Thoracic aorta (tissue), 2 donors: Measurements from ENCODE around the gene FZD10. TPM values are rescaled to one million over a fixed set of nuclear protein-coding genes. Genes with fewer than 3 reads are reported as not detected.

Experiments used
- ATAC-seq: fragments of 150-250 bp; one replicate; pipeline ENCODE4 v1.8.0; 2017; ENCODE audit warnings: low read depth; ENCODE audit not compliant: insufficient number of reproducible peaks, low FRiP score
- DNase-seq: peaks from one replicate; pipeline ENCODE4 v3.0.0-alpha.2; 2020; ENCODE audit warnings: low spot score
- H3K27ac ChIP-seq, 2 donors: fragments of 200-600 bp; sonication (generic); 1 replicate in 1 of 2; 2 replicates in 1 of 2; pipeline ENCODE4 v1.5.1; 2016; ENCODE audit warnings: mild to moderate bottlenecking in 2 of 2, moderate library complexity in 2 of 2
- H3K27me3 ChIP-seq: fragments of 200-600 bp; sonication (generic); replicated peaks from 2 replicates; pipeline ENCODE4 v1.6.0; 2016; ENCODE audit warnings: mild to moderate bottlenecking; ENCODE audit not compliant: insufficient read depth
- H3K36me3 ChIP-seq: fragments of 200-600 bp; sonication (generic); one replicate; pipeline ENCODE4 v1.5.1; 2016
- H3K4me1 ChIP-seq, 2 donors: fragments of 200-600 bp; sonication (generic); 1 replicate in 1 of 2; 2 replicates in 1 of 2; pipeline versions ENCODE4 v1.5.1 to v1.6.0; 2016; ENCODE audit warnings: low read depth in 2 of 2, mild to moderate bottlenecking in 1 of 2; ENCODE audit not compliant: control insufficient read depth in 1 of 2
- H3K4me3 ChIP-seq: fragments of 200-600 bp; sonication (generic); 2 replicates; pipeline ENCODE4 v1.5.1; 2016; ENCODE audit warnings: mild to moderate bottlenecking
- H3K9me3 ChIP-seq: fragments of 200-600 bp; sonication (generic); 2 replicates; pipeline ENCODE4 v1.5.1; 2016
- total RNA-seq, 2 donors: library from RNA; depleted of rRNA; stranded (reverse); fragments of >200 nt; gene quantifications; one replicate each; pipeline versions ENCODE4 v1.1.0 to v1.2.3, GENCODE V29; 2016
- TF ChIP-seq, protein P1 (sequence below): fragments of 200-600 bp; sonication (generic); IDR thresholded peaks from one replicate; pipeline ENCODE4 v1.5.1; 2019; ENCODE audit warnings: antibody characterized with exemption

The FZD10 gene
- total RNA-seq, 2 donors from 2014 or later = 0.68 to 2.8 TPM

DNA sequence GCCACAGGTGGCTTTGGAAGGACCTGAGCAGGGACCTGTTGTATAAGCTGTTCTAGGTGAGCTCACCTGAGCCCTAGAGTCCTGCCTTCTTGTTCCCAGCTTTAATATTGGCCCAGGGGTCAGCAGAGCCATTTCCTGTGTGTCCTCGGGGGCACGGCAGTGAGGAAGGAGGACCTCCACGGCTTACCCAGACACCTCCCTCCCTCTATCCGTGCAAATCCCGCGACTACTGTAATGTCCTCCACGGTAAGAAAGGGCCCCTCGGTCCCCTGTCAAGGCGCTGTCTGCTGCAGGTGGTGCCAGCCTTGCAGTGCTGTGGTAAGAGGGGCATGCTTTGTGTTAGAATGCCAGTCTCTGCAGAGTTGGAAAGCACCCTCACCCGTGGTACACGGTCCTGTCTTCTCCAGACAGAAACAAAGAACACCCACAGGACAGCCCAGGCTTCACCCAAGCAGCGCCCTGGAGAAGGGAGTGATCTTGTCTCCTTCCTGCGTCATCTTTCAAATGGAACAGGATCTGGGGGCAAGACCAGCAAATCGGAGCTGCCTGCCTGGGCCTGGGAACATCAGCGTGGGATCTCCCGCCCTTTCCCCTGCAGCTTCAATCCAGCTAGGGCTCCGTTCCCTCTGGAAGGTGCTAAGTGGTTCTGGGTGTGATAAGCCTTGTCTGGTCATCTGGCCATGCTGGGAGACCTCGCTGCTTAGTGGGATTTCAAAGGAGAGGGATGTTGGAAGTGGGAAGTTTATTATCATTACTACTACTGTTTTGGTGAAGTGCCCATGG lies 20.2 kb upstream of the FZD10 start:
- Histone ChIP-seq H3K27ac (no peak overlapping the region), H3K4me3 (no peak overlapping the region), H3K27me3 (no peaks in the 10 kb centered on the region), H3K9me3 (no peaks in the 10 kb centered on the region), H3K36me3 (no peaks in the 10 kb centered on the region), H3K4me1 (no peaks in the 10 kb centered on the region)
- TF ChIP-seq, protein P1, sequence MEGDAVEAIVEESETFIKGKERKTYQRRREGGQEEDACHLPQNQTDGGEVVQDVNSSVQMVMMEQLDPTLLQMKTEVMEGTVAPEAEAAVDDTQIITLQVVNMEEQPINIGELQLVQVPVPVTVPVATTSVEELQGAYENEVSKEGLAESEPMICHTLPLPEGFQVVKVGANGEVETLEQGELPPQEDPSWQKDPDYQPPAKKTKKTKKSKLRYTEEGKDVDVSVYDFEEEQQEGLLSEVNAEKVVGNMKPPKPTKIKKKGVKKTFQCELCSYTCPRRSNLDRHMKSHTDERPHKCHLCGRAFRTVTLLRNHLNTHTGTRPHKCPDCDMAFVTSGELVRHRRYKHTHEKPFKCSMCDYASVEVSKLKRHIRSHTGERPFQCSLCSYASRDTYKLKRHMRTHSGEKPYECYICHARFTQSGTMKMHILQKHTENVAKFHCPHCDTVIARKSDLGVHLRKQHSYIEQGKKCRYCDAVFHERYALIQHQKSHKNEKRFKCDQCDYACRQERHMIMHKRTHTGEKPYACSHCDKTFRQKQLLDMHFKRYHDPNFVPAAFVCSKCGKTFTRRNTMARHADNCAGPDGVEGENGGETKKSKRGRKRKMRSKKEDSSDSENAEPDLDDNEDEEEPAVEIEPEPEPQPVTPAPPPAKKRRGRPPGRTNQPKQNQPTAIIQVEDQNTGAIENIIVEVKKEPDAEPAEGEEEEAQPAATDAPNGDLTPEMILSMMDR = no peak
- DNase-seq (no peak), ATAC-seq (no peak)

DNA sequence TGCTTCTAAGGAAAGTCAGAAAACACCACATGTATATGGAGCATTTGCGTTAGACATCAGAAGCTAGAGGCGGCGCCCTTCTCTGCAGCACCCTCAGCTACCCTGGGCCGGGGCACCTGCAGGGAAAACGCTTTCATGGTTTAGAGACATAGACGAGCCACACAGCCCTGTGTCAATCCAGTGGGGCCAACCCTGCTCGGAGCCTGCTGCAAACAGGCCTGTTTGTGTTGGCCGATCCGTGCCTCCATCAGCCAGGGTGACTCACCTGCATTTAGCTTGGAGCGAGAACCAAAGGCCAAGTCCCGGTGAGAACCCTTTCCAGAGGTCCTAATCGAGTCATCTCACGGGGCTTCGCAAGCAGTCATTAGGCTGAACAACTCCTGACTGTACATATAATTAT lies 19.5 kb upstream of the FZD10 start:
- no peak for ATAC-seq
- Histone ChIP-seq H3K27ac (no peak overlapping the region), H3K27me3 (no peaks in the 10 kb centered on the region), H3K9me3 (no peaks in the 10 kb centered on the region), H3K4me3 (no peak overlapping the region), H3K4me1 (no peaks in the 10 kb centered on the region), H3K36me3 (no peaks in the 10 kb centered on the region)
- TF ChIP-seq, protein P1 = no peak
- no peak for DNase-seq

DNA sequence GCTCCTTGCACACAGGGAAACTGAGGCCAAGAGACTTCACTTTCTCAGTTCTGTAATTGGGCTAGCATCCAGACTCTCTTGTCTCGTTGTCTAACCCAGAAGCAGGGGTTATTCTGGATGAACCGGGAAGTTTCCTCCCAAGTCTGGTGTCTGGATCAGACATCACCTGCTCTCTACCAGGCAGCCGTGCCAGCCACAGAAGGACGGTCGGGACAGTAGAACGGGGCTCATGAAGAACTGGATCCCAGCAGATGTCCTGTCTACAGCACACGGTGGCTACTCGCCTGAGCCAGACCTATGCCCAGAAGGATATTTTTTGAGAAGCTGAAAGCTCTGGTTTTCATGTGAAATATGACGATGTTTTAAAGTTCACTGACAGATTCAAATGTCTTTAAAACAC lies 19.1 kb upstream of the FZD10 start:
- H3K27ac ChIP-seq = no peak overlapping the region
- no peaks in the 10 kb centered on the region for H3K4me1 ChIP-seq
- H3K4me3 ChIP-seq = no peak overlapping the region
- DNase-seq (no peak), ATAC-seq (no peak)
- no peaks in the 10 kb centered on the region for H3K27me3 ChIP-seq
- H3K36me3 ChIP-seq = no peaks in the 10 kb centered on the region
- TF ChIP-seq, protein P1 = no peak
- no peaks in the 10 kb centered on the region for H3K9me3 ChIP-seq

DNA sequence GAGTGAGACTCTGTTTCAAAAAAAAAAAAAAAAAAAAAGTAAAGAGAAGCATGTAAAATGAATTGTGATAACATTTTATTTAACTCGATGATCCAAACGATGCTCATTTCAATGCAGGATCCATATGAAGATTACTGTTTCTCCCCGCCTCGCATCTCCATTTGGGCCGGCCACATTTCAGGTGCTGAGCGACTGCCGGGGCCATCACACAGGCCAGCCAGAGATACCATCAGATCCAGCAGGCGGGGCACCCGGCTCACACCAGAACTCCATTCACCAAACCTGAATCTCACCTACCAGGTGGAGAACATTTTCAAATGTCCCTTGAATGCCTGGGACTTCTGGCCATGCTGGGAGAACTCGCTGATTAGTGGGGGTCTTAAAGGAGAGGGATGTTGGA lies 18.0 kb upstream of the FZD10 start:
- Histone ChIP-seq H3K4me1 (no peaks in the 10 kb centered on the region), H3K27ac (no peak overlapping the region), H3K4me3 (no peak overlapping the region), H3K36me3 (no peaks in the 10 kb centered on the region), H3K9me3 (no peaks in the 10 kb centered on the region), H3K27me3 (no peaks in the 10 kb centered on the region)
- TF ChIP-seq, protein P1 = no peak
- ATAC-seq (no peak), DNase-seq (no peak)

DNA sequence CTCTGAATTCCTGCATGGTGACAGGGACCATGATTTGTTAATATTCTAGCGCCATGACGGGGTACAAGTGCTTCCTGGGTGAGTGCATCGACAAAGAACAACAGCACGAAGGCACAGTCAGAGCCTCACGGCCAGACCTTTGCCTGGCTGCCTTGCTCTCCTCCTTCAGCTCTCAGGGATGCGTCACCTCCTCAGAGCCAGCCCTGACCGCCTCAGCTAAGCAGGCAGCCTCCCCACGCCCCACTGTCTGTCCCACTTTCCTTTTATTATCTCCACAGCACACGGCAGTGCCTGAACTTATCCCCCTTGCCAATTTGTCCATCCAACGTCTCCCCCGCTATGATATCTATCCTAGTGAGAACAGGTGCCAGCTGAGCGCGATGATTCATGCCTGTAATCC lies 16.5 kb upstream of the FZD10 start:
- TF ChIP-seq, protein P1 = no peak
- Histone ChIP-seq H3K27me3 (no peaks in the 10 kb centered on the region), H3K9me3 (no peaks in the 10 kb centered on the region), H3K4me1 (no peaks in the 10 kb centered on the region), H3K36me3 (no peaks in the 10 kb centered on the region), H3K27ac (no peak overlapping the region), H3K4me3 (no peak overlapping the region)
- DNase-seq = no peak
- no peak for ATAC-seq
